Endometrium (tissue), 2 donors: ENCODE results near the gene KCNQ5.

Experiments
- FAIRE-seq: peaks from 2 replicates; lab custom pipeline; 2012; peaks lifted over from hg19 to GRCh38; lab: Jason Lieb, UNC
- donor health status: control.
- donor health status: control.

Gene KCNQ5

GRCh38 chr6:72809746-72810379, 188.0 kb downstream of the KCNQ5 start:
- FAIRE-seq = no peak

GRCh38 chr6:72810571-72811280, 188.9 kb downstream of the KCNQ5 start:
- FAIRE-seq = no peak

GRCh38 chr6:72811971-72812421, 190.1 kb downstream of the KCNQ5 start:
- no peak for FAIRE-seq

- FAIRE-seq = no peak
These were observed 192.1 kb downstream of the KCNQ5 start for GRCh38 chr6:72813807-72814596.

- no peak for FAIRE-seq
These were observed 194.2 kb downstream of the KCNQ5 start for GRCh38 chr6:72816022-72816421.

GRCh38 chr6:72817208-72817607, 195.3 kb downstream of the KCNQ5 start:
- no peak for FAIRE-seq

- FAIRE-seq = no peak
These were observed 197.7 kb downstream of the KCNQ5 start for GRCh38 chr6:72819609-72820008.

- no peak for FAIRE-seq
These were observed 198.3 kb downstream of the KCNQ5 start for GRCh38 chr6:72820153-72820552.

- FAIRE-seq = no peak
These were observed 199.0 kb downstream of the KCNQ5 start for GRCh38 chr6:72820906-72821305.

GRCh38 chr6:72822023-72822422, 200.2 kb downstream of the KCNQ5 start:
- no peak for FAIRE-seq

- FAIRE-seq = no peak
These were observed 200.8 kb downstream of the KCNQ5 start for GRCh38 chr6:72822691-72823090.

GRCh38 chr6:72824833-72825232, 203.0 kb downstream of the KCNQ5 start:
- FAIRE-seq = no peak

GRCh38 chr6:72825315-72825911, 203.5 kb downstream of the KCNQ5 start:
- FAIRE-seq = no peak

- FAIRE-seq = no peak
These were observed 204.2 kb downstream of the KCNQ5 start for GRCh38 chr6:72826037-72826436.

GRCh38 chr6:72826744-72827438, 205.0 kb downstream of the KCNQ5 start:
- no peak for FAIRE-seq

- FAIRE-seq = no peak
These were observed 207.0 kb downstream of the KCNQ5 start for GRCh38 chr6:72828904-72829303.

GRCh38 chr6:72832271-72832670, 210.4 kb downstream of the KCNQ5 start:
- no peak for FAIRE-seq

GRCh38 chr6:72835749-72836148, 213.9 kb downstream of the KCNQ5 start:
- FAIRE-seq = no peak

- FAIRE-seq = no peak
These were observed 215.1 kb downstream of the KCNQ5 start for GRCh38 chr6:72836971-72837370.

- no peak for FAIRE-seq
These were observed 219.3 kb downstream of the KCNQ5 start for GRCh38 chr6:72841195-72841594.

GRCh38 chr6:72842140-72842539, 220.3 kb downstream of the KCNQ5 start:
- no peak for FAIRE-seq

- no peak for FAIRE-seq
These were observed 222.8 kb downstream of the KCNQ5 start for GRCh38 chr6:72844614-72845013.
